GM21619 (cell line): ENCODE results near the gene SLC18A2.

ENCODE experiments used
- ATAC-seq: cut with Tn5 transposase; IDR thresholded peaks from one replicate; pipeline ENCODE4 v1.9.1; 2021; ENCODE audit not compliant: unreplicated experiment

Gene SLC18A2

GRCh38 chr10:117237401-117237991 lies 3.4 kb upstream of the SLC18A2 start:
- no peak for ATAC-seq

GRCh38 chr10:117239051-117239450 lies 1.9 kb upstream of the SLC18A2 start:
- ATAC-seq, result no peak

- ATAC-seq, result no peak
Measured at GRCh38 chr10:117239721-117240620, 943 bp upstream of the SLC18A2 start.

GRCh38 chr10:117241541-117242462 lies 888 bp downstream of the SLC18A2 start:
- no peak for ATAC-seq

GRCh38 chr10:117242463-117242832 lies 1.5 kb downstream of the SLC18A2 start:
- ATAC-seq, result no peak

- no peak for ATAC-seq
Measured at GRCh38 chr10:117246997-117247671, 6.2 kb downstream of the SLC18A2 start.

- ATAC-seq, result no peak
Measured at GRCh38 chr10:117248750-117249465, 8.0 kb downstream of the SLC18A2 start.

GRCh38 chr10:117249493-117250093 lies 8.7 kb downstream of the SLC18A2 start:
- peak; percentile 69 for ATAC-seq

- ATAC-seq, result no peak
Measured at GRCh38 chr10:117250411-117250810, 9.5 kb downstream of the SLC18A2 start.

GRCh38 chr10:117253908-117254307 lies 13.0 kb downstream of the SLC18A2 start:
- ATAC-seq, result no peak

GRCh38 chr10:117254338-117254737 lies 13.4 kb downstream of the SLC18A2 start:
- ATAC-seq, result no peak

- ATAC-seq, result no peak
Measured at GRCh38 chr10:117254774-117255735, 14.1 kb downstream of the SLC18A2 start.

GRCh38 chr10:117255835-117256460 lies 15.0 kb downstream of the SLC18A2 start:
- ATAC-seq, result no peak

- ATAC-seq, result no peak
Measured at GRCh38 chr10:117256910-117257309, 16.0 kb downstream of the SLC18A2 start.

GRCh38 chr10:117257721-117258120 lies 16.8 kb downstream of the SLC18A2 start:
- no peak for ATAC-seq

GRCh38 chr10:117259279-117259678 lies 18.4 kb downstream of the SLC18A2 start:
- ATAC-seq, result no peak

- no peak for ATAC-seq
Measured at GRCh38 chr10:117260084-117260483, 19.2 kb downstream of the SLC18A2 start.

GRCh38 chr10:117261501-117261900 lies 20.6 kb downstream of the SLC18A2 start:
- ATAC-seq, result no peak
